HUDEP-2 (cell line): ENCODE data around the gene HERPUD1.

Experiments used
- DNase-seq, 76 experiments: peaks; one replicate each; lab custom pipeline; 2025; ENCODE audit not compliant: unreplicated experiment in 76 of 76; lab: John Stamatoyannopoulos, UW

The HERPUD1 gene

GRCh38 chr16:56994311-56994710, 62.4 kb downstream of the HERPUD1 start:
- no peak for DNase-seq
